ENCODE measurements around the gene CHD5. TPM values are rescaled to one million over a fixed set of nuclear protein-coding genes. Genes with fewer than 3 reads are reported as not detected.

Gene CHD5
- total RNA-seq, 4 donors from 2014 or later: 0.04 to 0.36 (median 0.13) TPM; not detected in 1

DNA sequence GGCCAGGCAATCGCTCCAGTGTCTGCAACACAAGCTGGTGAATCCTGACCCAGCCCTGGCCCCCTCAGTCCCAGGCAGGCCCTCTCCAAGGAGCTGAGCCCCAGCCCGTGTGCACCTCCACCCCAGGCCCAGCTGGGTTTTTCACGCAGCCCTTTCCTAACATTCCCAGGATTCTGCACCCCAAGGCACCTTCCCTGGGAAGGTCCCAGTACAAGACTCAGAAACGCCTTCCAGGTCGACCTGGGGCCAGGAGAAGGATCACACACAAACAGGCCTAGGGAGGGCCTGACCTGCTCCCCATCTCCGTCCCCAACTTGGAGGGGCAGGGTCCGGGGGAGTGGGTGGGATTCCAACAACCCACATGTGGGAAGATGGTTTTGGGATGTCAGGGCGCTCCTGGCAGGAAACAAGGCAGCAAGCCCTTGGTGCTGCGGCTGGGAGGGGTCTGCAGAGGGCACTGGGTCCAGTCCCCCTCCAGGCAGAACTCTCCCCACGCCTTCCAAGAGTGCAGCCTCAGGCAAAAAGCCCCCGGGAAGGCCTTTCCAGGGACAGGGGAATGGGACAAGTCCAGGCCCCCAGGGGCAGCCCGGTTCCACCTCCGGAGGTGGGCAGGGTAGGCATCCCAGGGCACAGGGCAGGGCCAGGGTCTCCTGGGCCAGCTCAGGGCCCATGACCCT is 76.1 kb downstream of the CHD5 start:
- WGBS: 80% methylated on average over 3 of the region's 13 CpGs

DNA sequence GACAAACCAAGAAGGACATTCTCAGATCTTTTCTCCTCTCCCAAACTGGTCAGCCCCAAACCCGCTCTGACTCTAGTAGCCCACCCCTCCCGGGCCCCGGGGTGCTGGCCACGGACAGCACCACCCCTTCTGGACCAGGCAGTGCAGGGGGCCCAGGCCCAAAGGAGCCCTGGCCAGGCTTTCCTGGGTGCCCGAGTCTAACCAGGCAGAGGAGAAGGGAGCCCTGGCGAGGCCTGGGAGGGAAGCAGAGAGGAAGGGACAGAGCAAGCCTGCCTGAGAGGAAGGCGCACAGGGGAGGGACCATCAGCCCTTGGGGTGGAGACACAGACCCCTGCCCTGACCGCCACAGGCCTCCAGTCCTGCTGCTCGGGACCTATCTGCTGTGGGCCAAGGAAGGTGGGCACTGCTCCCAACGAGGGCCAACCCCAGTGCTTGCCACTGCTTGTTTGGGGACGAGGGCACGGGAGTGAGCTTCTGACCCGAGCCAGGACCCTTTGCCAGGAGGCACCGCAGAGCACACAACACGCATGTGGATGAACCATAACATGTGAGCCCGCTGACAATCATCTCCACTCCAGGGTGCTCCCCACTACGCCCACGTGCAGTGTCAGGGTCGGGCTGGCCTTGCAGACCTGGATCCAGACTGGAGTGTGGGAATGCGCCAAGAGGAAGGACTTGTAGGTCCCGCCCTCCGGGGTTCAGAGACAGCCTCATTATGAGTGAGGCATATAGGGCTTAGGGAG is 76.8 kb downstream of the CHD5 start:
- Histone ChIP-seq H3K4me1 (no peaks in the 10 kb centered on the region), H3K36me3 (no peaks in the 10 kb centered on the region), H3K4me3 (no peak overlapping the region), H3K27ac (no peak overlapping the region), H3K27me3 (peaks cover 44% of the 10 kb centered on the region), H3K9me3 (no peaks in the 10 kb centered on the region)
- no peak for DNase-seq (ENCODE audit: low spot score in 2 of 2)
- WGBS: 73% methylated on average over 10 of the region's 22 CpGs
- TF ChIP-seq EP300 (IDR thresholded peaks at IDR 0.05): no peak
- no peak for TF ChIP-seq POLR2AphosphoS5 (IDR thresholded peaks at IDR 0.05)
- no peak for TF ChIP-seq POLR2A (IDR thresholded peaks at IDR 0.05)
- TF ChIP-seq, protein P1, sequence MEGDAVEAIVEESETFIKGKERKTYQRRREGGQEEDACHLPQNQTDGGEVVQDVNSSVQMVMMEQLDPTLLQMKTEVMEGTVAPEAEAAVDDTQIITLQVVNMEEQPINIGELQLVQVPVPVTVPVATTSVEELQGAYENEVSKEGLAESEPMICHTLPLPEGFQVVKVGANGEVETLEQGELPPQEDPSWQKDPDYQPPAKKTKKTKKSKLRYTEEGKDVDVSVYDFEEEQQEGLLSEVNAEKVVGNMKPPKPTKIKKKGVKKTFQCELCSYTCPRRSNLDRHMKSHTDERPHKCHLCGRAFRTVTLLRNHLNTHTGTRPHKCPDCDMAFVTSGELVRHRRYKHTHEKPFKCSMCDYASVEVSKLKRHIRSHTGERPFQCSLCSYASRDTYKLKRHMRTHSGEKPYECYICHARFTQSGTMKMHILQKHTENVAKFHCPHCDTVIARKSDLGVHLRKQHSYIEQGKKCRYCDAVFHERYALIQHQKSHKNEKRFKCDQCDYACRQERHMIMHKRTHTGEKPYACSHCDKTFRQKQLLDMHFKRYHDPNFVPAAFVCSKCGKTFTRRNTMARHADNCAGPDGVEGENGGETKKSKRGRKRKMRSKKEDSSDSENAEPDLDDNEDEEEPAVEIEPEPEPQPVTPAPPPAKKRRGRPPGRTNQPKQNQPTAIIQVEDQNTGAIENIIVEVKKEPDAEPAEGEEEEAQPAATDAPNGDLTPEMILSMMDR (IDR thresholded peaks at IDR 0.05): no peak

More for the DNA sequence above, 76.1 kb downstream of the CHD5 start:
- Histone ChIP-seq H3K9me3 (no peaks in the 10 kb centered on the region), H3K36me3 (no peaks in the 10 kb centered on the region), H3K27me3 (peaks cover 51% of the 10 kb centered on the region), H3K4me1 (no peaks in the 10 kb centered on the region), H3K27ac (no peak overlapping the region), H3K4me3 (no peak overlapping the region)
- no peak for TF ChIP-seq EP300 (IDR thresholded peaks at IDR 0.05)
- TF ChIP-seq, protein P1 (IDR thresholded peaks at IDR 0.05): no peak
- TF ChIP-seq POLR2AphosphoS5 (IDR thresholded peaks at IDR 0.05): no peak
- TF ChIP-seq POLR2A (IDR thresholded peaks at IDR 0.05): no peak
- no peak for DNase-seq (ENCODE audit: low spot score in 2 of 2)

DNA sequence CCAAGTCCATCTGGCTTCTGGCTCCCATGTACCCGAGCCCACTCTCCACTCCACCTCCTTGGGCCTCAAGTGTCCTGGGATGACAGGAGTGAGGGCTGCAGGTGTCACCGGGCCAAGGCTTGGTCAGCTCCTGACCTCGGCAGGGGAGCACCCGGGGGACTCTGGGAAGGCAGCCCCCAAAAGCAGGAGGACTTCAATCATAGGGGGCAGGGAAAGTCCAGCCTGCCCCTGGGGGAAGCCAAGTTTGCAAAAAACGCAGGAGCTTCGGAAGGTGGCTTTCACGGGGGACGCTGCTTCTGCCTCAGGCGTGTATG is 77.6 kb downstream of the CHD5 start:
- Histone ChIP-seq H3K27me3 (peaks cover 43% of the 10 kb centered on the region), H3K4me3 (no peak overlapping the region), H3K36me3 (no peaks in the 10 kb centered on the region), H3K27ac (no peak overlapping the region), H3K9me3 (no peaks in the 10 kb centered on the region), H3K4me1 (no peaks in the 10 kb centered on the region)
- DNase-seq (ENCODE audit: low spot score in 2 of 2): no peak
- TF ChIP-seq POLR2AphosphoS5 (IDR thresholded peaks at IDR 0.05) (no peak), POLR2A (IDR thresholded peaks at IDR 0.05) (no peak), EP300 (IDR thresholded peaks at IDR 0.05) (no peak)
- TF ChIP-seq, protein P1 (IDR thresholded peaks at IDR 0.05): no peak
- 67% methylated on average over 6 of the region's 9 CpGs for WGBS

DNA sequence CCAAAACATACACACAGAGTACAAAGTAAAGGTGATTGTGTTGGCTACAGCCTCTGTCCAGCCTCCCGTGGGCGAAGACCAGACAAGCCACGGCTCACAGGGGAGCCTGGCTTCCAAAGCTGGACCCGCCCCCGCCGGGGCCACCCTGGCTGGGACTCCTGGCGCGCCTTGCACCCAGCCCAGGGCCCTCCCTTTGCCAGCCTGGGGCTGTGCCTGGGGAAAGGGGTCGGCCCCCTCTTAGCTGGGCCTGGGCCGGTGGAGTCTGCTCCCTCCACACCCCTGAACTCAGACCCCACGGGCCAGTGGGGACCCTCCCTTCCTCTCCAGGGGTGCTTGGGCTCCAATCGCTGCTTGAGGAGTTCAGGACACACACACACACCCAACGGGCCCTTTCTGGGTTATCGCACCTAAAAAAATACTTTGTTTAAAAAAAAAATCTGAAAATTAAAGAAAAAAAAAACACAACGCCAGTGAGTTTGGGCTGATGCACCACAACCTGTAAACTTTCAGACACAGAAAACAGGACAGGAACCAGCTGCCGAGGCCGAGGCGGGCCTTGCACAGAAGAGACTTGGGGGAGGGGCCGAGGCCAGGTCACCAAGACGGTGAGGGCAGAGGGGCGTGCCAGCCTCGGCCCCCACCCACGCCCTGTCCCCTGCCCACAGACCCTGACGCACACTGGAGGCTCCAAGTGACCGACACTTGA is 78.1 kb downstream of the CHD5 start:
- DNase-seq (ENCODE audit: low spot score in 2 of 2): no peak
- H3K4me1 ChIP-seq: no peaks in the 10 kb centered on the region
- H3K36me3 ChIP-seq: no peaks in the 10 kb centered on the region
- peaks cover 43% of the 10 kb centered on the region for H3K27me3 ChIP-seq
- 45% methylated on average over 25 of the region's 25 CpGs for WGBS
- no peak overlapping the region for H3K4me3 ChIP-seq
- H3K9me3 ChIP-seq: no peaks in the 10 kb centered on the region
- no peak overlapping the region for H3K27ac ChIP-seq
- TF ChIP-seq, protein P1 (IDR thresholded peaks at IDR 0.05): no peak
- TF ChIP-seq POLR2A (IDR thresholded peaks at IDR 0.05) (no peak), POLR2AphosphoS5 (IDR thresholded peaks at IDR 0.05) (no peak), EP300 (IDR thresholded peaks at IDR 0.05) (no peak)
